Smooth muscle cell (in vitro differentiated cells): Measurements from ENCODE around the gene IGFBP2. TPM values are rescaled to one million over a fixed set of nuclear protein-coding genes. Genes with fewer than 3 reads are reported as not detected.
"Not testable (repeated sequence)": the region's sequence is repeated elsewhere in the genome, so short reads cannot be mapped to it uniquely, and the experiment has no call there.

Experiments used
- DNase-seq: peaks from one replicate; lab custom pipeline; 2025; ENCODE audit not compliant: unreplicated experiment; lab: John Stamatoyannopoulos, UW
- H2AFZ ChIP-seq: fragments of 200-600 bp; sonication (generic); 2 replicates; pipeline ENCODE4 v1.6.0; 2016; ENCODE audit warnings: antibody characterized with exemption, low read depth, mild to moderate bottlenecking
- H3F3A ChIP-seq: fragments of 200-600 bp; sonication (generic); 2 replicates; pipeline ENCODE4 v1.6.0; 2017; ENCODE audit warnings: antibody characterized with exemption, low read depth
- H3K27ac ChIP-seq: fragments of 200-600 bp; sonication (generic); 2 replicates; pipeline ENCODE4 v1.5.1; 2016; ENCODE audit warnings: low read depth, mild to moderate bottlenecking
- H3K27me3 ChIP-seq: fragments of 200-600 bp; sonication (generic); 2 replicates; pipeline ENCODE4 v1.6.1; 2016; ENCODE audit warnings: low read depth, mild to moderate bottlenecking
- H3K36me3 ChIP-seq: fragments of 200-600 bp; sonication (generic); 2 replicates; pipeline ENCODE4 v1.5.1; 2016; ENCODE audit warnings: low read depth
- H3K4me1 ChIP-seq: fragments of 200-600 bp; sonication (generic); 2 replicates; pipeline ENCODE4 v1.5.1; 2016; ENCODE audit warnings: low read depth
- H3K4me2 ChIP-seq: fragments of 200-600 bp; sonication (generic); 2 replicates; pipeline ENCODE4 v1.6.0; 2016; ENCODE audit warnings: mild to moderate bottlenecking
- H3K4me3 ChIP-seq: fragments of 200-600 bp; sonication (generic); 2 replicates; pipeline ENCODE4 v1.5.1; 2016; ENCODE audit warnings: mild to moderate bottlenecking
- H3K79me2 ChIP-seq: fragments of 200-600 bp; sonication (generic); 2 replicates; pipeline ENCODE4 v1.6.0; 2016; ENCODE audit warnings: low read depth, mild to moderate bottlenecking
- H3K9ac ChIP-seq: fragments of 200-600 bp; sonication (generic); 2 replicates; pipeline ENCODE4 v1.6.0; 2016; ENCODE audit warnings: low read depth
- H3K9me3 ChIP-seq: fragments of 200-600 bp; sonication (generic); replicated peaks from 2 replicates; pipeline ENCODE4 v1.5.1; 2016; ENCODE audit warnings: low read depth
- H4K20me1 ChIP-seq: fragments of 200-600 bp; sonication (generic); 2 replicates; pipeline ENCODE4 v1.6.0; 2016; ENCODE audit warnings: low read depth
- WGBS: methylation state at CpG from one replicate; pipeline ENCODE4 v1.1.7; 2016; ENCODE audit warnings: low lambda C conversion rate; 5-methylcytosine and 5-hydroxymethylcytosine counted together
- polyA plus RNA-seq: library from polyadenylated mRNA; unstranded; fragments of >200 nt; fragmentation: Nextera tagmentation; extraction: Ambion mirVana; gene quantifications from 2 replicates; pipeline ENCODE4 v1.2.1, GENCODE V29; 2016
- total RNA-seq: library from RNA; depleted of rRNA; stranded (reverse); fragments of >200 nt; gene quantifications from 2 replicates; pipeline ENCODE4 v1.2.3, GENCODE V29; 2014
- TF ChIP-seq, protein P1 (sequence below): fragments of 200-600 bp; sonication (generic); IDR thresholded peaks from 2 replicates; pipeline ENCODE4 v1.5.1; 2017; ENCODE audit warnings: borderline replicate concordance, mild to moderate bottlenecking, antibody characterized with exemption; ENCODE audit not compliant: insufficient read depth, poor library complexity, severe bottlenecking

IGFBP2 gene
- total and polyA plus RNA-seq, 2 experiments from 2014 or later: 143 to 225 TPM

DNA sequence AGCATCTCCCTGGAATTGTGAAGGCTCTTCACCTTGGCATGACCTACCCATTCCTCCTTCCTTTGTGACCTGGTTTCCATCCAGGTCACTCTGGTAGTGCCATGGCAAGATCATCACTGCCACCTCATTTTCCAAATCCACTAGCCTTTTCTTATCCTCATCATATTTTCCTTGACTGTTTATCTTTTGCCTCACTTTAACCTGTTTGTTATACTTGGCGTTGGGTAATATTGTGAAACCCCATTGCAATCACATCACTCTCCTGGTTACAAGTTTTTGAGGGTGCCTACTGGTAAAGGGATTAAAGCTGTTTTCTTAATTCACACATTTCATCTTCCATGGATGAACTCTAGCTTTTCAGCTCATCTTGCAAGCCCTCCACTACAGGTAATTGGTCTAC is 39.1 kb upstream of the IGFBP2 start:
- H2AFZ ChIP-seq: no peak overlapping the region
- no peaks in the 10 kb centered on the region for H3K36me3 ChIP-seq
- H3K4me2 ChIP-seq: no peak overlapping the region
- H3K79me2 ChIP-seq: no peaks in the 10 kb centered on the region
- H3K27me3 ChIP-seq: no peaks in the 10 kb centered on the region
- no peaks in the 10 kb centered on the region for H4K20me1 ChIP-seq
- 94% methylated on average over 1 of the region's 1 CpG for WGBS
- H3F3A ChIP-seq: no peaks in the 10 kb centered on the region
- no peaks in the 10 kb centered on the region for H3K9me3 ChIP-seq
- H3K9ac ChIP-seq: no peak overlapping the region
- no peak overlapping the region for H3K27ac ChIP-seq
- TF ChIP-seq, protein P1, sequence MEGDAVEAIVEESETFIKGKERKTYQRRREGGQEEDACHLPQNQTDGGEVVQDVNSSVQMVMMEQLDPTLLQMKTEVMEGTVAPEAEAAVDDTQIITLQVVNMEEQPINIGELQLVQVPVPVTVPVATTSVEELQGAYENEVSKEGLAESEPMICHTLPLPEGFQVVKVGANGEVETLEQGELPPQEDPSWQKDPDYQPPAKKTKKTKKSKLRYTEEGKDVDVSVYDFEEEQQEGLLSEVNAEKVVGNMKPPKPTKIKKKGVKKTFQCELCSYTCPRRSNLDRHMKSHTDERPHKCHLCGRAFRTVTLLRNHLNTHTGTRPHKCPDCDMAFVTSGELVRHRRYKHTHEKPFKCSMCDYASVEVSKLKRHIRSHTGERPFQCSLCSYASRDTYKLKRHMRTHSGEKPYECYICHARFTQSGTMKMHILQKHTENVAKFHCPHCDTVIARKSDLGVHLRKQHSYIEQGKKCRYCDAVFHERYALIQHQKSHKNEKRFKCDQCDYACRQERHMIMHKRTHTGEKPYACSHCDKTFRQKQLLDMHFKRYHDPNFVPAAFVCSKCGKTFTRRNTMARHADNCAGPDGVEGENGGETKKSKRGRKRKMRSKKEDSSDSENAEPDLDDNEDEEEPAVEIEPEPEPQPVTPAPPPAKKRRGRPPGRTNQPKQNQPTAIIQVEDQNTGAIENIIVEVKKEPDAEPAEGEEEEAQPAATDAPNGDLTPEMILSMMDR: no peak
- H3K4me3 ChIP-seq: no peak overlapping the region
- no peaks in the 10 kb centered on the region for H3K4me1 ChIP-seq
- no peak for DNase-seq

DNA sequence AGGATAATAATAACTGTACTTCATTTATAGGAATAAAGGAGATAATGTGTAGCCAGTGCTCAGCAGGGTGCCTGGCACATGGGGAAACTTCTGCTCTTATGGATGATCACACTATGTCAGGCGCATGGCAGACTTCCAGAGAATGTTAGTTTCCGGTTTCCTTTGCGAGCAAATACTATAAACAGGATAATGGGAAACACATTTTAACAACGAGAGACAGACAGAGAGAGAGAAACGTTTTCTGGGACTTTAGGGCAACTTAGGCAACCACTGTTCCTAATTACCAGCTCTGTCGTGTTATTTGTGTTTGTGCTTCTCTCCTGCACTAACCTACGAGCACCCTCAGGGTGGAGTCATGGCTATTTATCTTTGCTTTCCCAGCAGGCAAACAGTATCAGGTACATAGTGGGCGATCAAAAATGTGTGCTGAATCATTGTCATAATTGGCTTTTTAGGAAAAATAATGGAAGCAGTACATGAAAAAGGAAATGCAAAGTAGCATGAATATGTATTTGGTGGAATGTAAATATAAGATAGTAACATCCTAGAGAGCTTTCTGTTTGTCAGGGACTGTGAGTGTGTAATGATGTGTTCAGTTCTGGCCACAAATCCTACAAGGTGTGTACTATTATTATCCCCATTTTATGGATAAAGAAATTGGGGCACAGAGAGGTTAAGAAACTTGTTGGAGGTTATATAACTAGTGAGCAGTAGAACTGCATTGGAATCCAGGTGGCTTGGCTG is 36.8 kb upstream of the IGFBP2 start:
- H3F3A ChIP-seq: no peaks in the 10 kb centered on the region
- no peaks in the 10 kb centered on the region for H3K79me2 ChIP-seq
- H3K9me3 ChIP-seq: no peaks in the 10 kb centered on the region
- H3K27ac ChIP-seq: no peak overlapping the region
- H3K4me2 ChIP-seq: peak overlapping the region; percentile 62
- no peak for DNase-seq
- no peak overlapping the region for H2AFZ ChIP-seq
- H3K4me1 ChIP-seq: no peaks in the 10 kb centered on the region
- no peaks in the 10 kb centered on the region for H4K20me1 ChIP-seq
- H3K27me3 ChIP-seq: no peaks in the 10 kb centered on the region
- TF ChIP-seq, protein P1: no peak
- no peak overlapping the region for H3K9ac ChIP-seq
- 19% methylated on average over 8 of the region's 8 CpGs for WGBS
- no peaks in the 10 kb centered on the region for H3K36me3 ChIP-seq
- no peak overlapping the region for H3K4me3 ChIP-seq

DNA sequence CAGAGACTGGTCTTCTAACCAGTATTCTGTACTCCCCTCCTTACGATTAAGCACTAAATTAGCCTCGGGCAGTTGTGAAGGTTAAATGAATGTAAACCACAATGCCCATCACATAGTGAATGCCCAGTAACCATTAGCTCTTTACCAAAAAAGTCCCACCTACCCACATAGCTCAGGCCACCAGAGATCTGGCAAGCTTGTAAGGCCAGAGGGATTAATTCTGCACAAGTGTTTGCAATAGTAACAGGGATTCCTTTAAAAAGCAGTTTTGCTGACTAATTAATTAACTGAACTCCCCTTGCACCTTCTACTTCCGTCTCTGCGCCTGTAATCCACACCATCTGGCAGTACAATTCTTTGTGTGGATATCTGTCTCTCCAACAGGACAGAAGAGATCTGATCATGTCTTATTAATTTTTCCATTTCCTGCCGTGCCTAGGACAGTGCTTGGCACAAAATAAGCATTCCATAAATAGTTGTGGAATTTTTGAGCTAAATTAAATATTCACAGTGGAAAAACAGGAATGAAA is 36.2 kb upstream of the IGFBP2 start:
- H3K27ac ChIP-seq: no peak overlapping the region
- H3K4me2 ChIP-seq: no peak overlapping the region
- H3K4me1 ChIP-seq: no peaks in the 10 kb centered on the region
- DNase-seq: no peak
- no peaks in the 10 kb centered on the region for H3K9me3 ChIP-seq
- H3F3A ChIP-seq: no peaks in the 10 kb centered on the region
- H2AFZ ChIP-seq: no peak overlapping the region
- WGBS: 72% methylated on average over 5 of the region's 5 CpGs
- H3K27me3 ChIP-seq: no peaks in the 10 kb centered on the region
- TF ChIP-seq, protein P1: no peak
- no peaks in the 10 kb centered on the region for H3K36me3 ChIP-seq
- no peaks in the 10 kb centered on the region for H4K20me1 ChIP-seq
- H3K9ac ChIP-seq: no peak overlapping the region
- no peaks in the 10 kb centered on the region for H3K79me2 ChIP-seq
- H3K4me3 ChIP-seq: no peak overlapping the region

DNA sequence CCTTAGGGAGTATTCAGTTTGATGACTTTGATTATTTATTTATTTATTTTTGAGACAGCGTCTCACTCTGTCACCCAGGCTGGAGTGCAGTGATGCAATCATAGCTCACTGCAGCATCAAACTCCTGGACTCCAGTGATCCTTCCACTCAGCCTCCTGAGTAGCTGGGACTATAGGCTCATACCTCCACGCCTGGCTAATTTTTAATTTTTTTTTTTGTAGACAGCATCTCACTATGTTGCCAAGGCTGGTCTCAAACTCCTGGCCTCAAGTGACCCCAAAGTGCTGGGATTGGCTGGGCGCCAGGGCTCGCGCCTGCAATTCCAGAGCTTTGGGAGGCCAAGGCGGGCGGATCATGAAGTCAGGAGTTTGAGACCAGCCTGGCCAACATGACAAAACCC is 35.4 kb upstream of the IGFBP2 start:
- H3K4me3 ChIP-seq, H3K27ac ChIP-seq, H3F3A ChIP-seq, H3K4me2 ChIP-seq, DNase-seq, H3K36me3 ChIP-seq, H3K4me1 ChIP-seq, H3K79me2 ChIP-seq, H3K9me3 ChIP-seq, H3K9ac ChIP-seq, H4K20me1 ChIP-seq, H3K27me3 ChIP-seq, H2AFZ ChIP-seq: not testable (repeated sequence)
- 96% methylated on average over 7 of the region's 7 CpGs for WGBS
